ENCODE measurements around the gene GINS1.
A peak's percentile ranks its signal among the peaks of the same experiment; 100 is the strongest.
"Not testable (repeated sequence)": the region's sequence is repeated elsewhere in the genome, so short reads cannot be mapped to it uniquely, and the experiment has no call there.

The GINS1 gene

GRCh38 chr20:25467441-25467840, 60.0 kb downstream of the GINS1 start:
- no peak for DNase-seq
- no peak for TF ChIP-seq GATA1 (IDR thresholded peaks at IDR 0.05; ENCODE audit: low read depth, low read length)
- TF ChIP-seq POLR2A (IDR thresholded peaks at IDR 0.05; ENCODE audit: low read length): no peak

DNA sequence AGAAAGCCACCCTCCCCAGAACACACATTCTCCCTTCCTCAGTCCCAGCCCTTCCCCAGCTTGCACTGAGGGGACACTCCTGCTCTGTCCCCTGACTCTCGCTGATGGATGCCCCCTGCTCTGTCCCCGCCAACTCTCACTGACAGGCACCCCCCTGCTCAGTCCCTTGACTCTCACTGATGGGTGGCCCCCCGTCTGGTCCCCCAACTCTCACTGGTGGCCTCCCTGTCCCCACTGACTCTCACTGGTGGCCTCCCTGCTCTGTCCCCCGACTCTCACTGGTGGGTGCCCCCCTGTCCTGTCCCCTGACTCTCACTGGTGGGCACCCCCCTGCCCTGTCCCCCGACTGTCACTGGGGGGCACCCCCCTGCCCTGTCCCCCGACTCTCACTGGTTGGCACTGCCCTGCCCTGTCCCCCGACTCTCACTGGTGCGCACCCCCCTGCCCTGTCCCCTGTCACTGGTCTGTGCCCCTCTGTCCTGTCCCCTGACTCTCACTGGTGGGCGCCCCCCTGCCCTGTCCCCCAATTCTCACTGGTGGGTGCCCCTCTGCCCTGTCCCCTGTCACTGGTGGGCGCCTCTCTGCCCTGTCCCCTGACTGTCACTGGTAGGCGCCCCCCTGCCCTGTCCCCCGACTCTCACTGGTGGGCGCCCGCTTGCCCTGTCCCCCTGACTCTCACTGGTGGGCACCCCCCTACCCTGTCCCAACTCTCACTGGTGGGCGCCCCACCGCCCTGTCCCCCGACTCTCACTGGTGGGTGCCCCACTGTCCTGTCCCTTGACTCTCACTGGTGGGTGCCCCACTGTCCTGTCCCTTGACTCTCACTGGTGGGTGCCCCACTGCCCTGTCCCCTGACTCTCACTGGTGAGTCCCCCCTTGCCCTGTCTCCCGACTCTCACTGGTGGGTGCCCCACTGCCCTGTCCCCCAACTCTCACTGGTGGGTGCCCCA, 60.9 kb downstream of the GINS1 start:
- DNase-seq: no peak
- TF ChIP-seq GATA1 (IDR thresholded peaks at IDR 0.05; ENCODE audit: low read depth, low read length) (no peak), POLR2A (IDR thresholded peaks at IDR 0.05; ENCODE audit: low read length) (no peak)

GRCh38 chr20:25469558-25469957, 62.1 kb downstream of the GINS1 start:
- no peak for DNase-seq
- TF ChIP-seq POLR2A (IDR thresholded peaks at IDR 0.05; ENCODE audit: low read length) (no peak), GATA1 (IDR thresholded peaks at IDR 0.05; ENCODE audit: low read depth, low read length) (no peak)

- TF ChIP-seq GATA1 (IDR thresholded peaks at IDR 0.05; ENCODE audit: low read depth, low read length) (no peak), POLR2A (IDR thresholded peaks at IDR 0.05; ENCODE audit: low read length) (no peak)
- peak; percentile 21 to 30 for DNase-seq
These were observed 62.6 kb downstream of the GINS1 start for GRCh38 chr20:25470045-25470444.

DNA sequence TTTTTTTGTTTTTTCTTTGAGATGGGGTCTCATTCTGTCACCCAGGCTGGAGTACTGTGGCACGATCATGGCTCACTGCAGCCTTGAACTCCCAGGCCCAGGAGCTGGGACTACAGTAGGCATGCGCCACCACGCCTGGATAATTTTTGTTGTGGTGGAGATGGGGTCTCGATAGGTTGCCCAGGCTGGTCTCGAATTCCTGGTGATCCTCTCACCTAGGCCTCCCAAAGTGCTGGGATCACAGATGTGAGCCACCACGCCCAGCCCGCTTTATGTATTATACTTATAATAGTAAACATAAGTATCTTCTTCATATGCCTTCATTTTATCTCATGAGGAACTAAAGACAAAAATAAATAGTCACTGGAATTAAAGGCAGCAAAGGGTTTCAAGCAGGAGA, 63.5 kb downstream of the GINS1 start:
- TF ChIP-seq GATA1 (IDR thresholded peaks at IDR 0.05; ENCODE audit: low read depth, low read length) (no peak), POLR2A (IDR thresholded peaks at IDR 0.05; ENCODE audit: low read length) (no peak)
- DNase-seq: no peak

DNA sequence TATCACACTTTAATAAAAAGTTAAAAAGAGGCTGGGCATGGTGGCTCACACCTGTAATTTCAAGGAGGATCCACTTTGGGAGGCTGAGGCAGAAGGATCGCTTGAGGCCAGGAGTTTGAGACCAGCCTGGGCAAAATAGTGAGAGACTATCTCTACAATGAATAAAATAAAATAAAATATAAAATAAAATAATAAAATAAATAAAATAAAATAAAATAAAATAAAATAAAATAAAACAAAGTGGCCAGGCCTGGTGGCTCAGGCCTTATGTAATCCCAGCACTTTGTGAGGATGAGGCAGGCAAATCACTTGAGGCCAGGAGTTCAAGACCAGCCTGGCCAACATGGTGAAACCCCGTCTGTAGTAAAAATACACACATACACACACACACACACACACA, 65.8 kb downstream of the GINS1 start:
- DNase-seq: not testable (repeated sequence)

DNA sequence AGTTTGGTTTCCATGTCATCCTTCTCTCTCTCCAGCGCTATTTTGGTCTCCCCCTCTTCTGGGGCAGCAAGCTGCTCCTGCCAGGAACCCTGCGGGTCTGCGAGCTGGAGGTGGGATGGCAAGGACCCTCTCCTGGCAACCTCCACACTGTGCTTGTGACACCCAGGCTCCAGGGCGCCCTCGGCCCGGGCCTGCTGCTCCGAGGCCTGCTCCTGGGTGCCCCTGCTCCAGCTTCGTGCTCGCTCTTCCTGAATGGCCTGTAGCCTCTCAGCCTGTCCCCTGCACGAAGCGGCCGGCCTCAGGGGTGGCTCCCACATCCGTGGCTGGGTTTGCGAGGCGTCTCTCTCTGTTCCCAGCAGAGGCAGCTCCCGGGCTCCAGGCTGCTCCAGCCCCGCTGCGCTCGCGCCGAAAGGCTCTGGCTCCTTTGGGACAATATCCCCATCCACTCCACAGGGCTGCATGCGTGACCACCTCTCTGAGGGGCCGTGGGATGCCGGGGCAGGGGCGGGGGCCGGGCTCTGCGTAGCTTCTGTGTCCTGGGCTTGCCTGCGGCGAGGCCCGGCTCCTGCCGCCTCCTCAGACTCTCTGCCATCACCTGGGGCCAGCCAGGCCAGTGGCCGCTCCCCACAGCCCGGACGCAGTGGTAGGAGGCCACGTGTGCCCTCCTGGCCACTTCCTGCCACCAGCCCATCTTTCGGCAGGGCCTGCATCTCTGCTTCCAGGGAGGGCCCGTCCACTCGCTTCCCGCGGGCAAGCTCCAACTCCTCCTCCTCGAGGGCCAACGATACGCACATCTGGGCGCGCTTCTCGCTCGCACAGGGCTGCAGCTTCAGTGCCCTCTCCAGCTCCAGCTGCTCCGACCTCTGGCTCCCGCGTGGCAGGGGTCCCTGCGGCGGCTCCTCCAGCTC, 68.9 kb downstream of the GINS1 start:
- DNase-seq: no peak
- TF ChIP-seq GATA1 (IDR thresholded peaks at IDR 0.05; ENCODE audit: low read depth, low read length) (no peak), POLR2A (IDR thresholded peaks at IDR 0.05; ENCODE audit: low read length) (no peak)

DNA sequence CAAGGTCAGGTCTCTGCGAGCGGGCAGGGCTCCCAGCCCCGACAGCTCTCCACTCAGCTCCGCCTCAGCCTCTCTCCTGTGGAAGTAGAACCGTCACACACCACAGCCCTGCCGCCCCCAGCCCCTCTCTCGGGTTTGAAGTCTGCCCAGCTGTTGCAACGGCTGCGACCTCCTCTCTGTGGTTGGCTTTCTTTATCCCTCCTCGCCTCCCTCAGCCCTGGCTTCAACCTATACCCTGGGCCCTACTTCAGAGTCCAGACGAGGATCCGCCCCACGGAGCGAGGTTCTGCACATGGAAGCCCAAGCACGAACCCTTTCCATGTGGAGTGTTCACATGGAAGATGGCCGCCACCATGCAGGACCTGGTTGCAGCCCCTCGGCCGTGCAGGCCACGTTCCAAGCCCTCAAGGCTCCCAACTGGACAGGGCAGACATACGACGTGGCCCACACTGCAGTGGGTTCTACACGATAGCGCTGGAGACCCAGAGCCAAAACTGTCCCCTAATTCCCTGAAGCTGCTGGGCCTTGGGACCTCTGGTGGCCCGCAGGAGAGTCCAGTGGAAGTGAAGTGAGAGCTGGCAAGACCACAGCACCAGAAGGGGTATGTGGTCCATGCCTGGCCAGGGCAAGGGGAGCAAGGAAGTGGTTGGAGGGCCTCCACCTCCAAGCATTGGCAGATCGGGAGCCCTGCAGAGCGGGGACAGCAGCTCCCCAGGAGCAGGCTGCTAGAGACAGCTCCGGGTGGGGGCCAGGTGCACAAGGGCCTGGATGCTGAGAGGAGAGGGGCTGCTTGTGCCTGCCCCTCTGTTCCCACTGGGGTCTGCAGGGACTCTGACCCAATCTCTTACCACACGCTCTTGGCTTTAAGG, 69.8 kb downstream of the GINS1 start:
- DNase-seq: no peak

GRCh38 chr20:25478889-25479568, 71.6 kb downstream of the GINS1 start:
- DNase-seq: no peak
- TF ChIP-seq GATA1 (IDR thresholded peaks at IDR 0.05; ENCODE audit: low read depth, low read length): no peak
- no peak for TF ChIP-seq POLR2A (IDR thresholded peaks at IDR 0.05; ENCODE audit: low read length)

More for the DNA sequence above, 69.8 kb downstream of the GINS1 start:
- no peak for TF ChIP-seq GATA1 (IDR thresholded peaks at IDR 0.05; ENCODE audit: low read depth, low read length)
- no peak for TF ChIP-seq POLR2A (IDR thresholded peaks at IDR 0.05; ENCODE audit: low read length)

DNA sequence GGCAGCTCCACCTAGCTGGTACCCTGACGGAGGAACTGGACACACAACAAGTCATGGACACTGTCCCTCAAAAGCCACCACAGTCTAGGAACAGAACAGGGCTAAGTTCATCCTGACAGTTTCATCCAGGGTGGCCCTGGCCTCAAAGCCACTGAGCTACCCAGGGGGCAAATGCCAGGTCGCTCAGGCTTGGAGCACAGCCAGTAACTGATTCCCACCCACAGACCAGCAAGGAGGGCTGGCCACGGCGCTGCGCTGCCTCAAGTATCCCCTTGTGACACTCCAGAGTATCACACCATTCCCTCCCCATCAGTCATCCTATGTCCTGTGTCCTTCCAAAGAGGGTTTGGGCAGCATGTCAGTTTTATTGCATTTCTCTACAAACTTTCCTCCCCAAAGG, 72.2 kb downstream of the GINS1 start:
- TF ChIP-seq GATA1 (IDR thresholded peaks at IDR 0.05; ENCODE audit: low read depth, low read length) (no peak), POLR2A (IDR thresholded peaks at IDR 0.05; ENCODE audit: low read length) (no peak)
- DNase-seq: no peak

DNA sequence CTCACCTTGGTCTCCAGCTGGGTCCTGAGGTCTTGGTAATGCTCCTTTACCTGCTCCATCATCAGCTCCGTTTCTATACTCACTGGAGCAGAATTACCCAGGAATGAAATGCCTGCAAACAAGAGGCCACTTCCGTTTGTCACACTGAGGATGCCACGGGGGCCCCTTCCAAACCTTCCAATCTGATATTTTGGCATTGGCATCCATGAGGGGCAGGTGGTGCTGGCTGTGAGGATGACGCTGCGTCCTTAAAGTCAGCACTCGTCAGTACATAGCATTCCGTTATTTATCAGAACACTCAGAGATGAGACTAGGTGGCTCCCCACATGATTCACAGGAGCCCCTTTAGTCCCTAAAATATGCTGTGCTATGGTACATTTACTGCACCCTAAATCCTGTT, 72.7 kb downstream of the GINS1 start:
- TF ChIP-seq POLR2A (IDR thresholded peaks at IDR 0.05; ENCODE audit: low read length): no peak
- no peak for TF ChIP-seq GATA1 (IDR thresholded peaks at IDR 0.05; ENCODE audit: low read depth, low read length)
- DNase-seq: no peak

- TF ChIP-seq POLR2A (IDR thresholded peaks at IDR 0.05; ENCODE audit: low read length) (no peak), GATA1 (IDR thresholded peaks at IDR 0.05; ENCODE audit: low read depth, low read length) (no peak)
- DNase-seq: no peak
These were observed 73.3 kb downstream of the GINS1 start for GRCh38 chr20:25480797-25481196.

Measured in erythroblast (primary cell).